Measurements from ENCODE around the gene GPAT2. TPM values are rescaled to one million over a fixed set of nuclear protein-coding genes. Genes with fewer than 3 reads are reported as not detected.
"Not testable (repeated sequence)": the region's sequence is repeated elsewhere in the genome, so short reads cannot be mapped to it uniquely, and the experiment has no call there.

GPAT2 gene
- total and polyA plus RNA-seq, 11 donors: 1.7 to 20.2 (median 5.5) TPM

DNA sequence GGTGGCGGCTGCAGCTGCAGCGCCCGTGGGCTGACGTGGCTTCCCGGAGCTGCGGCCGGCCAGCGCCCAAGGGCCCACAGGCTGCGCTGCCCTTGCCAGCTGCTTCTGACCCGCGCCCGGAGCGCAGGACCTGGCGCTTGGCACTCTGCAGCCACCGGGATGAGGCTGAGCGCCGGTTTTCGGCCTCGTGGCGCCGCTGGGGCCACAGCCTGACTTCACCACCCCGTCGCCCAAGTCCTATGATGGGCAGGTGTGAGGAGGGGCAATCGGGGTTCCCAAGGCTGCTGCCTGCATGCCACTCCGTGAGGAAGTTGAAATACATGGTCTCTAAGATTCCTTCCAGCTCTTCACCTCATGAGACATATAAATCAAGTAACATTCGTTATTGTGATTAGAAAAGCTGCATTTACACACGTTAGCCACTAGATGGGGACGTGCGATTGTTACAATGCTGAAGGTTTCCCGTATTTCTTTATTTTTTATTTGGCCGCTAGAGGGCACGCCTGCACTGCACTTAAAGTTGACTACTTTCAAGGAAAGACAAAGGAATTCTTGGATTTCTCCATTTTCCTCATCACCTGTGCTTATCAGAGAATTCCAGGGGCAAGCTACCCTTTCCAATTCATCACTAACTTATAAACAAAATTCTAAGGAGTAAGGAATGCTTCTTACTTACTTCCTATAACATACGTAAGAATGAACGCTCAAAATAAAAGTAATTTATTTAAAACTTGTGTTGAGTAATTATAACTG lies 42.0 kb downstream of the GPAT2 start:
- WGBS, 4 donors: 4 to 10% (median 5%) methylated on average over 18 to 34 of the region's 34 CpGs

GRCh38 chr2:95992102-95992501 lies 42.6 kb downstream of the GPAT2 start:
- DNase-seq: peak in 1 of 5 donors; percentile 55
- H3K27me3 ChIP-seq, H3K4me1 ChIP-seq, H3K36me3 ChIP-seq, H3K9me3 ChIP-seq: not testable (repeated sequence)
- intact Hi-C loops (cut with DNase I): loop anchor here in 1 of 10 donors (5.0 kb wide), 1 partner anchor 180 kb away; no protein-coding TSS in a partner anchor
- WGBS, 4 donors: 0 to 1% methylated on average over 16 to 18 of the region's 39 CpGs; no CpG with 5 or more reads in 2 of the 4 donors
- Histone ChIP-seq H3K4me3 (peak overlapping the region; percentile 47 to 97 (median 67)), H3K27ac (peak overlapping the region; percentile 79 to 95 (median 92))
- TF ChIP-seq CTCF (IDR thresholded peaks at IDR 0.05): peak in 1 of 12 donors; percentile 19
- peak; percentile 26 to 82 (median 66) for ATAC-seq

More for the DNA sequence above, 42.0 kb downstream of the GPAT2 start:
- ATAC-seq (peak; percentile 49 to 83 (median 76)), DNase-seq (peak; percentile 35 to 63 (median 59))
- Histone ChIP-seq H3K27ac (peak overlapping the region; percentile 79 to 95 (median 92)), H3K4me3 (peak overlapping the region; percentile 47 to 97 (median 67))
- not testable (repeated sequence) for H3K36me3 ChIP-seq, H3K4me1 ChIP-seq, H3K27me3 ChIP-seq, H3K9me3 ChIP-seq
- intact Hi-C loops (cut with DNase I): loop anchor here in 1 of 10 donors (5.0 kb wide), 1 partner anchor 180 kb away; no protein-coding TSS in a partner anchor
- peak; percentile 75 to 90 (median 86) for TF ChIP-seq CTCF (IDR thresholded peaks at IDR 0.05)

DNA sequence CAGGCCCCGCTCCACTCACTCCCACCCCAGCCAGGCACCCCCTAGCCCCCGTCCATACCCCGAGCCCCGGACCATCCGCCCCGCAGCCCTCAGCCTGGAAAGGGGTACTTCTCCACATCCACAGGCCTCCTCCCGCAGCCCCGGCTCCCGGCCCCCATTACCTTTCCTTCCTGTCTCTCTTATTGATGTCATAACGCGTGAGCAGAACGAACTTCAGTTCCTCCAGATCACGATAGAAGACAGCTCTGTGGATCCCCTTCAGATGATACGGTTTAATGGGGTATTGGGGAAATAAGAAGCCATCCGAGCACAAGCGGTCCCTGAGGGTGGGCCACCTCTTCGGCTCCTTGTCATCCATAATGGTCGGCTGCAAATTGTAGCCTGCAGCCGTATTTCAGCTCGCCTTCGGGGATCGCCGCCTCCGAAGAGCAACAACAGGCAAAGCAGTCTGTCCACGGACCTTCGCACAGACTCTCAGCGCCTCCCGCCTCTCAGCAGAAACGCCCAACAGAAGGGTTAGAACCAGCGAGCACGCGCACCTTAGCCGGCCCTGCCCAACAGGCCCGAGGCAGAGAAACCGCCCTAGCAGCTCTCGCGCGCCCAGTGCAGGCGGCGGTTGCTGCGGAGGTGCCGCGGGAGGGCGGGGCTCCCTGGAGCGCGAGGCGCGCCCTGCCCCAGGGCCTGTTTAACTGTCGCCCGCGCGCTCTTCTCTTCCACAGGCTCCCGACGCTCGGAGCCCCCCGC lies 43.2 kb downstream of the GPAT2 start, which contains the start of gene ANKRD36C:
Gene ANKRD36C, minus strand, starts transcription at position 474 of the 744 bp plus-strand sequence. Its CDS starts 116 bp downstream, at position 358.
- not testable (repeated sequence) for H3K9me3 ChIP-seq, H3K36me3 ChIP-seq, H3K4me1 ChIP-seq, H3K27me3 ChIP-seq
- peak in 2 of 5 donors; percentile 19 to 46 for DNase-seq
- ATAC-seq: peak; percentile 85 to 97 (median 96)
- intact Hi-C loops (cut with DNase I): loop anchor here in 1 of 10 donors (5.0 kb wide), 1 partner anchor 181 kb away; no protein-coding TSS in a partner anchor
- WGBS, 4 donors: 0 to 1% (median 1%) methylated on average over 10 to 32 of the region's 56 CpGs
- peak within 1 kb of the TSS; percentile 79 to 95 (median 92) for H3K27ac ChIP-seq
- peak in 1 of 2 donors; percentile 22 for TF ChIP-seq POLR2A (IDR thresholded peaks at IDR 0.05)
- peak within 1 kb of the TSS; percentile 47 to 97 (median 70) for H3K4me3 ChIP-seq

GRCh38 chr2:95990884-95991283 lies 43.8 kb downstream of the GPAT2 start:
- WGBS, 4 donors: 9 to 17% (median 14%) methylated on average over 3 to 6 of the region's 6 CpGs
- H3K4me3 ChIP-seq: peak overlapping the region in 9 of 12 donors; percentile 24 to 97 (median 65)
- intact Hi-C loops (cut with DNase I): loop anchor here in 1 of 10 donors (5.0 kb wide), 1 partner anchor 181 kb away; no protein-coding TSS in a partner anchor
- DNase-seq: peak in 1 of 5 donors; percentile 47
- ATAC-seq, H3K9me3 ChIP-seq, H3K4me1 ChIP-seq, H3K27ac ChIP-seq, H3K27me3 ChIP-seq: not testable (repeated sequence)
- peaks cover 0 to 12% (median 0%) of the 10 kb centered on the region in 9 donors for H3K36me3 ChIP-seq

Other genes starting within 250 kb of the GPAT2 start
- 10 to 100 TPM in 2 of 9 donors, 1 to 10 TPM in 7; 4.5 to 17.7 (median 7.1) TPM for gene ANKRD36C, start 43.1 kb downstream of the GPAT2 start, total RNA-seq
- gene ANKRD36C, start 43.1 kb downstream of the GPAT2 start, polyA plus RNA-seq: 1 to 10 TPM; 1.3 to 4.0 TPM
- gene ADRA2B, start 81.7 kb upstream of the GPAT2 start, total RNA-seq: 1 to 10 TPM; 2.2 to 6.1 (median 3.6) TPM
- 1 to 10 TPM; 1.5 to 3.5 TPM for gene ADRA2B, start 81.7 kb upstream of the GPAT2 start, polyA plus RNA-seq
- not detected for gene ASTL, start 103.6 kb upstream of the GPAT2 start, total RNA-seq
- gene ASTL, start 103.6 kb upstream of the GPAT2 start, polyA plus RNA-seq: under 1 TPM in 1 of 2 donors, not detected in 1; 0.14 TPM
- 10 to 100 TPM in 1 of 9 donors, 1 to 10 TPM in 6, under 1 TPM in 2; 0.56 to 11.1 (median 2.7) TPM for gene DUSP2, start 110.5 kb upstream of the GPAT2 start, total RNA-seq
- 10 to 100 TPM in 1 of 2 donors, 1 to 10 TPM in 1; 1.4 to 23.1 TPM for gene DUSP2, start 110.5 kb upstream of the GPAT2 start, polyA plus RNA-seq
- gene STARD7, start 173.9 kb upstream of the GPAT2 start, total RNA-seq: 100 to 1,000 TPM; 148 to 526 (median 188) TPM
- 100 to 1,000 TPM in 1 of 2 donors, 10 to 100 TPM in 1; 58.3 to 520 TPM for gene STARD7, start 173.9 kb upstream of the GPAT2 start, polyA plus RNA-seq
- gene TMEM127, start 231.1 kb upstream of the GPAT2 start, total RNA-seq: 100 to 1,000 TPM in 5 of 9 donors, 10 to 100 TPM in 4; 71.8 to 134 (median 103) TPM
- 100 to 1,000 TPM in 1 of 2 donors, 10 to 100 TPM in 1; 18.6 to 124 TPM for gene TMEM127, start 231.1 kb upstream of the GPAT2 start, polyA plus RNA-seq
- gene CIAO1, start 231.3 kb upstream of the GPAT2 start, total RNA-seq: 100 to 1,000 TPM in 2 of 9 donors, 10 to 100 TPM in 7; 57.7 to 109 (median 68.7) TPM
- gene CIAO1, start 231.3 kb upstream of the GPAT2 start, polyA plus RNA-seq: 10 to 100 TPM; 20.5 to 94.0 TPM

Data from heart left ventricle (tissue), 16 donors.